Endothelial cell of umbilical vein (primary cell): ENCODE measurements around the gene HMGCS2. TPM values are rescaled to one million over a fixed set of nuclear protein-coding genes. Genes with fewer than 3 reads are reported as not detected.

Experiments used
- BruUV-seq: library from RNA; stranded (reverse); fragments of 400-500 nt; replicated peaks from 2 replicates; lab custom pipeline; 2021; lab: Mats Ljungman, UMichigan
- CTCF ChIA-PET: fragments of 300-600, 350-600 bp; sonication (Branson Sonifier 250); formaldehyde crosslinking; loops from one replicate; lab custom pipeline; 2021; ENCODE audit warnings: antibody characterized with exemption, inconsistent platforms; lab: Charles Lee
- POLR2A ChIA-PET: fragments of 300-600, 350-600 bp; sonication (Branson Sonifier 250); formaldehyde crosslinking; loops from one replicate; lab custom pipeline; 2021; ENCODE audit warnings: antibody characterized with exemption, inconsistent platforms; lab: Charles Lee
- DNase-seq: peaks from one replicate; pipeline ENCODE4 v3.0.0-alpha.2; 2011; ENCODE audit warnings: low read depth, low spot score
- FAIRE-seq: peaks from 2 replicates; lab custom pipeline; 2011; peaks lifted over from hg19 to GRCh38; lab: Jason Lieb, UNC
- H2AFZ ChIP-seq: 2 replicates; pipeline ENCODE4 v1.6.0; 2012; ENCODE audit warnings: low read depth, low read length, control low read depth, inconsistent platforms
- H3K27ac ChIP-seq: 2 replicates; pipeline ENCODE4 v1.5.1; 2011; ENCODE audit warnings: low read depth, mild to moderate bottlenecking, control low read depth, low read length, moderate library complexity; ENCODE audit not compliant: insufficient read depth
- H3K27me3 ChIP-seq, 2 experiments: 2 replicates each; pipeline versions ENCODE4 v1.6.0 to v1.6.1; 2011; ENCODE audit warnings: low read length in 2 of 2, mixed read lengths in 1 of 2; ENCODE audit not compliant: control insufficient read depth in 2 of 2, insufficient read depth in 2 of 2
- H3K36me3 ChIP-seq, 2 experiments: 2 replicates in 1 of 2; 3 replicates in 1 of 2; pipeline ENCODE4 v1.5.1; 2011; ENCODE audit warnings: low read length in 2 of 2, mild to moderate bottlenecking in 1 of 2, moderate library complexity in 1 of 2; ENCODE audit not compliant: control insufficient read depth in 2 of 2, insufficient read depth in 2 of 2; ENCODE audit errors: extremely low read depth in 1 of 2
- H3K4me1 ChIP-seq: 3 replicates; pipeline ENCODE4 v1.5.1; 2011; ENCODE audit warnings: mild to moderate bottlenecking, low read length; ENCODE audit not compliant: control insufficient read depth, insufficient read depth; ENCODE audit errors: extremely low read depth
- H3K4me2 ChIP-seq: 2 replicates; pipeline ENCODE4 v1.6.1; 2011; ENCODE audit warnings: low read length, control low read depth, mixed read lengths; ENCODE audit not compliant: insufficient read depth
- H3K4me3 ChIP-seq, 3 experiments: fragments of 200-600 bp in 1 of 3; sonication (generic), shearing (Covaris generic) in 1 of 3; replicated peaks in 1 of 3; 2 replicates each; pipeline ENCODE4 v1.5.1; 2011 to 2016; ENCODE audit warnings: control low read depth in 3 of 3, low read length in 3 of 3, mild to moderate bottlenecking in 2 of 3, inconsistent platforms in 1 of 3, low read depth in 1 of 3, moderate library complexity in 1 of 3; ENCODE audit not compliant: insufficient read depth in 1 of 3
- H3K79me2 ChIP-seq: 2 replicates; pipeline ENCODE4 v1.6.0; 2012; ENCODE audit warnings: low read length, inconsistent platforms; ENCODE audit not compliant: control insufficient read depth, insufficient read depth
- H3K9ac ChIP-seq: replicated peaks from 2 replicates; pipeline ENCODE3; 2011; ENCODE audit warnings: low read length, control low read depth; ENCODE audit not compliant: insufficient read depth; ENCODE audit errors: extremely low read depth
- H3K9me1 ChIP-seq: replicated peaks from 3 replicates; pipeline ENCODE4 v1.6.0; 2011; ENCODE audit warnings: mild to moderate bottlenecking, low read length; ENCODE audit not compliant: control insufficient read depth, insufficient read depth; ENCODE audit errors: extremely low read depth
- H3K9me3 ChIP-seq: replicated peaks from 2 replicates; pipeline ENCODE4 v1.5.1; 2012; ENCODE audit warnings: low read length, inconsistent platforms; ENCODE audit not compliant: control insufficient read depth, insufficient read depth
- H4K20me1 ChIP-seq: replicated peaks from 2 replicates; pipeline ENCODE3; 2011; ENCODE audit warnings: mild to moderate bottlenecking, low read length; ENCODE audit not compliant: control insufficient read depth, insufficient read depth; ENCODE audit errors: extremely low read depth
- EZH2 ChIP-seq: IDR thresholded peaks from 2 replicates; pipeline ENCODE4 v1.6.1; 2012; ENCODE audit warnings: borderline replicate concordance, low read depth, mild to moderate bottlenecking, moderate library complexity, low read length, inconsistent platforms; ENCODE audit not compliant: severe bottlenecking
- FOS ChIP-seq: IDR thresholded peaks from 2 replicates; pipeline ENCODE4 v1.6.1; 2011; ENCODE audit warnings: mild to moderate bottlenecking, low read length, moderate library complexity, borderline replicate concordance; ENCODE audit not compliant: insufficient read depth
- GATA2 ChIP-seq: IDR thresholded peaks from 2 replicates; pipeline ENCODE4 v1.7.0; 2011; ENCODE audit warnings: low read depth, mild to moderate bottlenecking, moderate library complexity, mixed read lengths, low read length; ENCODE audit not compliant: insufficient read length, insufficient read depth
- MAX ChIP-seq: IDR thresholded peaks from 2 replicates; pipeline ENCODE4 v1.6.1; 2011; ENCODE audit not compliant: insufficient read depth, insufficient read length
- MYC ChIP-seq: IDR thresholded peaks from one replicate; pipeline ENCODE4 v1.6.1; 2011; ENCODE audit warnings: mild to moderate bottlenecking, low read depth, low read length
- POLR2A ChIP-seq: IDR thresholded peaks from 2 replicates; pipeline ENCODE4 v1.6.1; 2012; ENCODE audit warnings: low read depth, mild to moderate bottlenecking, control low read depth, low read length
- POLR2AphosphoS5 ChIP-seq: IDR thresholded peaks from 2 replicates; pipeline ENCODE4 v1.6.1; 2012; ENCODE audit warnings: low read depth, mild to moderate bottlenecking, control low read depth, low read length, moderate library complexity; ENCODE audit not compliant: insufficient read depth
- dilution Hi-C: fragments of 300-500 bp; cut with MboI; formaldehyde crosslinking; loops from one replicate; pipeline ENCODE4 v1.15.0; 2019; ENCODE audit warnings: low sequenced_read_pairs; ENCODE audit not compliant: extremely low pct_ligation_motif_present
- intact Hi-C: fragments of 100-400 bp; cut with micrococcal nuclease; formaldehyde crosslinking; loops from one replicate; pipeline ENCODE4 v1.10.0; 2022
- polyA plus RNA-seq, 4 experiments: library from polyadenylated mRNA; depleted of rRNA in 3 of 4; stranded (reverse) in 3 of 4; unstranded in 1 of 4; fragments of >200 nt; gene quantifications; 2 replicates each; pipeline versions ENCODE4 v1.2.1 to v1.2.3, GENCODE V29; 2011 to 2012; ENCODE audit warnings: missing spikeins in 1 of 4
- total RNA-seq: library from RNA; stranded (reverse); gene quantifications from 2 replicates; pipeline ENCODE4 v1.2.3, GENCODE V29; 2021
- TF ChIP-seq, protein P1 (sequence below), 2 donors: IDR thresholded peaks; 1 replicate in 1 of 2; 2 replicates in 1 of 2; pipeline ENCODE4 v1.5.1; 2011; ENCODE audit warnings: low read length in 2 of 2, mild to moderate bottlenecking in 2 of 2, moderate library complexity in 2 of 2, control low read depth in 1 of 2, inconsistent platforms in 1 of 2, low read depth in 1 of 2; ENCODE audit not compliant: insufficient read depth in 1 of 2; ENCODE audit errors: extremely low read depth in 1 of 2

The HMGCS2 gene
- total and polyA plus RNA-seq, 2 donors (not counting 3 experiments of a cell fraction or from before 2014, with no cell fraction given) = not detected

DNA sequence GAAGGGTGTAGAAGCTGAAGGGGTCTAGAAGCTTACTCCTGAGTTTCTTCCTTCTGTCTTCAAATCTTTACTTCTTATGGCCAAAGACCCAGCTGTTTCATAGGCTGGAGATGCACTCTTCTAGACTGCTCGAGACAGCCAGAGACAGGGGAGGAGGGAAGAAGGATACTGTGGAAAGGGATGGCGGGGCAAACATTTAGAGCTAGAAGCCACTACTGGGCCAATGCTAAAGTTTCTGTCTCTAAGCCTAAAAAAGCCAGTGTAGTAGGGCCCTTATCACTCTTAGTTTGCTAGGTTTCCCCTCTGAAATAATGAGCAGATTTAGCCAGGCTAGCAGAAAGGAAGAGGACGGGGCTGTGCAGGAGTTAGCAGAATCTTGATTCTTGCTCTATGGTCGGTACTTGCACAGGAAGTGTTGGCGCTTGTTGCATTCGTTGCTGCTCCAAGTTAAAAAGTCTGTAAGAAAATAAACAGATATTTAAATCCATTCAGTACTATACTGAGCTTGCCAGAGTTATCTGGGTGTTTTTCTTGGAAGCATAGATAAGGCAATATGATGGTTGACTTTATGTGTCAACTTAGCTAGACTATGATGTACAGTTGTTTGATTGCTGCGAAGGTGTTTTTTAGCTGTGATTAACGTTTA lies 25.6 kb upstream of the HMGCS2 start:
- dilution Hi-C loops (no loop called here), intact Hi-C loops (no loop called here)
- Histone ChIP-seq H3K9me1 (no peaks in the 10 kb centered on the region), H3K4me1 (no peaks in the 10 kb centered on the region), H3K9ac (no peak overlapping the region), H3K79me2 (no peaks in the 10 kb centered on the region), H3K36me3 (no peaks in the 10 kb centered on the region), H2AFZ (no peak overlapping the region), H3K4me2 (no peak overlapping the region), H3K9me3 (no peaks in the 10 kb centered on the region), H4K20me1 (no peaks in the 10 kb centered on the region), H3K27ac (no peak overlapping the region), H3K27me3 (peaks cover 3 to 7% of the 10 kb centered on the region in 2 experiments), H3K4me3 (no peak overlapping the region)
- ChIA-PET POLR2A (no interaction called here), CTCF (interaction anchor here (1.3 to 4.0 kb wide), 2 partner anchors 14 to 28 kb away, joined by 3 to 25 read pairs; no protein-coding TSS in a partner anchor)
- FAIRE-seq = no peak
- no peak for TF ChIP-seq GATA2
- no peak for TF ChIP-seq MAX
- TF ChIP-seq, protein P1, sequence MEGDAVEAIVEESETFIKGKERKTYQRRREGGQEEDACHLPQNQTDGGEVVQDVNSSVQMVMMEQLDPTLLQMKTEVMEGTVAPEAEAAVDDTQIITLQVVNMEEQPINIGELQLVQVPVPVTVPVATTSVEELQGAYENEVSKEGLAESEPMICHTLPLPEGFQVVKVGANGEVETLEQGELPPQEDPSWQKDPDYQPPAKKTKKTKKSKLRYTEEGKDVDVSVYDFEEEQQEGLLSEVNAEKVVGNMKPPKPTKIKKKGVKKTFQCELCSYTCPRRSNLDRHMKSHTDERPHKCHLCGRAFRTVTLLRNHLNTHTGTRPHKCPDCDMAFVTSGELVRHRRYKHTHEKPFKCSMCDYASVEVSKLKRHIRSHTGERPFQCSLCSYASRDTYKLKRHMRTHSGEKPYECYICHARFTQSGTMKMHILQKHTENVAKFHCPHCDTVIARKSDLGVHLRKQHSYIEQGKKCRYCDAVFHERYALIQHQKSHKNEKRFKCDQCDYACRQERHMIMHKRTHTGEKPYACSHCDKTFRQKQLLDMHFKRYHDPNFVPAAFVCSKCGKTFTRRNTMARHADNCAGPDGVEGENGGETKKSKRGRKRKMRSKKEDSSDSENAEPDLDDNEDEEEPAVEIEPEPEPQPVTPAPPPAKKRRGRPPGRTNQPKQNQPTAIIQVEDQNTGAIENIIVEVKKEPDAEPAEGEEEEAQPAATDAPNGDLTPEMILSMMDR (IDR thresholded peaks at IDR 0.05; ENCODE audit: extremely low read depth in 1 of 2, insufficient read depth in 1 of 2, low read depth in 1 of 2, low read length in 2 of 2) = no peak
- no peak for TF ChIP-seq FOS
- TF ChIP-seq MYC = no peak
- TF ChIP-seq POLR2AphosphoS5 = no peak
- TF ChIP-seq EZH2 = no peak
- no peak for TF ChIP-seq POLR2A
- DNase-seq = no peak
- BruUV-seq = no TSS peak
